Measurements from ENCODE around the gene TLR2. TPM values are rescaled to one million over a fixed set of nuclear protein-coding genes. Genes with fewer than 3 reads are reported as not detected.

TLR2 gene
- total RNA-seq: 10 to 100 TPM; 51.7 to 76.8 (median 52.4) TPM

- peak; percentile 58 to 74 for DNase-seq (ENCODE audit: low spot score in 2 of 2)
- Histone ChIP-seq H3K4me3 (peak within 1 kb of the TSS; percentile 57 to 86 (median 72)), H3K27me3 (no peaks in the 10 kb centered on the region), H3K9me3 (peaks cover 8% of the 10 kb centered on the region in 2 donors), H3K27ac (peak within 1 kb of the TSS; percentile 64 to 83), H3K4me1 (no peaks in the 10 kb centered on the region), H3K36me3 (peaks cover 5% of the 10 kb centered on the region)
- no peak for TF ChIP-seq CTCF (IDR thresholded peaks at IDR 0.05)
- no peak for TF ChIP-seq POLR2AphosphoS5 (IDR thresholded peaks at IDR 0.05)
- no peak for TF ChIP-seq POLR2A (IDR thresholded peaks at IDR 0.05)
- intact Hi-C loops (cut with DNase I; ENCODE audit: low total_unique reads): no loop called here
Observed at GRCh38 chr4:153684182-153684970, at the start of gene TLR2. TLR2 (plus strand) TSS chr4:153684280; CDS start chr4:153702908, 18,628 bp downstream.

- DNase-seq (ENCODE audit: low spot score in 2 of 2): no peak
- H3K4me3 ChIP-seq: no peak overlapping the region
- no peaks in the 10 kb centered on the region for H3K27me3 ChIP-seq
- no peaks in the 10 kb centered on the region for H3K9me3 ChIP-seq
- intact Hi-C loops (cut with DNase I; ENCODE audit: low total_unique reads): loop anchor here (5.0 kb wide), 1 partner anchor 288 kb away; no protein-coding TSS in a partner anchor
- no peak for TF ChIP-seq POLR2A (IDR thresholded peaks at IDR 0.05)
- TF ChIP-seq CTCF (IDR thresholded peaks at IDR 0.05): peak; percentile 46 to 65 (median 60)
- TF ChIP-seq POLR2AphosphoS5 (IDR thresholded peaks at IDR 0.05): no peak
- H3K36me3 ChIP-seq: no peaks in the 10 kb centered on the region
- H3K4me1 ChIP-seq: no peaks in the 10 kb centered on the region
- H3K27ac ChIP-seq: no peak overlapping the region
Observed at GRCh38 chr4:153634738-153635353, 49.2 kb upstream of the TLR2 start.

GRCh38 chr4:153635846-153636245, 48.2 kb upstream of the TLR2 start:
- Histone ChIP-seq H3K27me3 (no peaks in the 10 kb centered on the region), H3K27ac (no peak overlapping the region), H3K4me1 (no peaks in the 10 kb centered on the region), H3K4me3 (no peak overlapping the region), H3K9me3 (no peaks in the 10 kb centered on the region), H3K36me3 (no peaks in the 10 kb centered on the region)
- DNase-seq (ENCODE audit: low spot score in 2 of 2): no peak
- TF ChIP-seq POLR2AphosphoS5 (IDR thresholded peaks at IDR 0.05): no peak
- TF ChIP-seq POLR2A (IDR thresholded peaks at IDR 0.05): no peak
- no peak for TF ChIP-seq CTCF (IDR thresholded peaks at IDR 0.05)
- intact Hi-C loops (cut with DNase I; ENCODE audit: low total_unique reads): loop anchor here (5.0 kb wide), 1 partner anchor 289 kb away; no protein-coding TSS in a partner anchor

GRCh38 chr4:153637201-153637600, 46.9 kb upstream of the TLR2 start:
- Histone ChIP-seq H3K27ac (no peak overlapping the region), H3K27me3 (no peaks in the 10 kb centered on the region), H3K4me3 (no peak overlapping the region), H3K9me3 (no peaks in the 10 kb centered on the region), H3K4me1 (no peaks in the 10 kb centered on the region), H3K36me3 (no peaks in the 10 kb centered on the region)
- no peak for DNase-seq (ENCODE audit: low spot score in 2 of 2)
- intact Hi-C loops (cut with DNase I; ENCODE audit: low total_unique reads): loop anchor here (5.0 kb wide), 1 partner anchor 290 kb away; no protein-coding TSS in a partner anchor
- TF ChIP-seq POLR2AphosphoS5 (IDR thresholded peaks at IDR 0.05): no peak
- no peak for TF ChIP-seq POLR2A (IDR thresholded peaks at IDR 0.05)
- TF ChIP-seq CTCF (IDR thresholded peaks at IDR 0.05): no peak

- TF ChIP-seq CTCF (IDR thresholded peaks at IDR 0.05) (no peak), POLR2AphosphoS5 (IDR thresholded peaks at IDR 0.05) (no peak), POLR2A (IDR thresholded peaks at IDR 0.05) (no peak)
- no peak for DNase-seq (ENCODE audit: low spot score in 2 of 2)
- Histone ChIP-seq H3K36me3 (no peaks in the 10 kb centered on the region), H3K4me1 (no peaks in the 10 kb centered on the region), H3K4me3 (no peak overlapping the region), H3K9me3 (no peaks in the 10 kb centered on the region), H3K27ac (no peak overlapping the region), H3K27me3 (no peaks in the 10 kb centered on the region)
- intact Hi-C loops (cut with DNase I; ENCODE audit: low total_unique reads): loop anchor here (5.0 kb wide), 1 partner anchor 291 kb away; no protein-coding TSS in a partner anchor
Observed at GRCh38 chr4:153638011-153638410, 46.1 kb upstream of the TLR2 start.

Data from breast epithelium (tissue), 4 donors.